K562 (cell line): Measurements from ENCODE around the gene PIK3CG. TPM values are rescaled to one million over a fixed set of nuclear protein-coding genes. Genes with fewer than 3 reads are reported as not detected.

Experiments
- ETV6 ChIP-seq, 3 experiments: fragments of 150-350 bp in 1 of 3; sonication (generic) in 1 of 3; formaldehyde crosslinking in 1 of 3; IDR thresholded peaks; 2 replicates each; pipeline versions ENCODE4 v1.6.1 to v1.8.0; 2014 to 2022; ENCODE audit warnings: borderline replicate concordance in 2 of 3, low read depth in 2 of 3, antibody characterized with exemption in 1 of 3, low read length in 1 of 3, mild to moderate bottlenecking in 1 of 3, missing genetic modification reagents in 1 of 3
- JUN ChIP-seq, 2 experiments: sonication (generic) in 1 of 2; formaldehyde crosslinking in 1 of 2; IDR thresholded peaks; 2 replicates each; pipeline versions ENCODE4 v1.6.1 to v1.8.0; 2012 to 2022; ENCODE audit warnings: borderline replicate concordance in 2 of 2, mild to moderate bottlenecking in 2 of 2, improper control_type of control experiment in 1 of 2, low read depth in 1 of 2, low read length in 1 of 2, missing genetic modification reagents in 1 of 2
- MCM2 ChIP-seq: fragments of 450-650 bp; IDR thresholded peaks from 2 replicates; pipeline ENCODE4 v1.6.1; 2017; ENCODE audit warnings: low read depth, mild to moderate bottlenecking
- NFIC ChIP-seq: fragments of 450-650 bp; IDR thresholded peaks from 2 replicates; pipeline ENCODE4 v1.6.1; 2017; ENCODE audit warnings: mild to moderate bottlenecking, inconsistent platforms
- NFIX ChIP-seq: fragments of 250-450 bp; sonication (Bioruptor Pico); IDR thresholded peaks from 2 replicates; pipeline ENCODE4 v1.4.0; 2020; ENCODE audit warnings: low read depth, mild to moderate bottlenecking, moderate library complexity
- PHF8 ChIP-seq: fragments of 200-600 bp; sonication (generic); IDR thresholded peaks from 2 replicates; pipeline ENCODE4 v1.6.1; 2012; ENCODE audit warnings: mixed run types, mild to moderate bottlenecking, inconsistent platforms, low read length, moderate library complexity, borderline replicate concordance
- SP1 ChIP-seq: sonication (generic); formaldehyde crosslinking; IDR thresholded peaks from 2 replicates; pipeline ENCODE4 v1.8.1; 2022; ENCODE audit warnings: mild to moderate bottlenecking, missing genetic modification reagents
- TBP ChIP-seq: optimal IDR thresholded peaks from 2 replicates; pipeline ENCODE3; 2011; ENCODE audit warnings: low read depth, low read length, improper control_type of control experiment
- ZBTB7A ChIP-seq: IDR thresholded peaks from 2 replicates; pipeline ENCODE4 v1.6.1; 2011; ENCODE audit warnings: low read depth, mild to moderate bottlenecking, low read length, moderate library complexity, borderline replicate concordance; ENCODE audit not compliant: control insufficient read depth
- polyA plus RNA-seq, 8 experiments: library from polyadenylated mRNA; depleted of rRNA in 4 of 8; stranded (reverse) in 5 of 8; unstranded in 3 of 8; fragments of >200 nt; fragmentation: Nextera tagmentation in 2 of 8; fragmentation: Illumina TruSeq in 1 of 8; extraction: Ambion mirVana in 2 of 8; extraction: Trizol in 1 of 8; gene quantifications; 2 replicates each; pipeline versions ENCODE4 v1.2.1 to v1.2.3, GENCODE V29; 2011 to 2014; ENCODE audit warnings: inconsistent platforms in 1 of 8, missing spikeins in 1 of 8
- total RNA-seq, 7 experiments: library from RNA; depleted of rRNA in 6 of 7; stranded (reverse); fragments of >200 nt in 6 of 7; fragmentation: Illumina TruSeq in 2 of 7; extraction: Trizol in 2 of 7; gene quantifications; 2 replicates each; pipeline versions ENCODE4 v1.2.1 to v1.2.3, GENCODE V29; 2011 to 2021; ENCODE audit warnings: low replicate concordance in 1 of 7
- TF ChIP-seq, protein P1 (sequence below): fragments of 150-350 bp; conservative IDR thresholded peaks from 2 replicates; pipeline ENCODE4 v1.6.1; 2014; ENCODE audit warnings: low read length
- TF ChIP-seq, protein P2 (sequence below), 2 experiments: fragments of 450-650 bp; conservative IDR thresholded peaks; 2 replicates each; pipeline ENCODE4 v1.6.1; 2017; ENCODE audit warnings: mild to moderate bottlenecking in 2 of 2, moderate library complexity in 2 of 2
- TF ChIP-seq, protein P3 (sequence below), 2 experiments: IDR thresholded peaks; 2 replicates each; pipeline ENCODE4 v1.6.1; 2012; ENCODE audit warnings: improper control_type of control experiment in 2 of 2, low read depth in 2 of 2, low read length in 2 of 2, borderline replicate concordance in 1 of 2
- TF ChIP-seq, protein P4 (sequence below): sonication (generic); formaldehyde crosslinking; IDR thresholded peaks from 2 replicates; pipeline ENCODE4 v1.8.1; 2023; ENCODE audit warnings: mild to moderate bottlenecking, missing genetic modification reagents
- TF ChIP-seq, protein P5 (sequence below): fragments of 250-450 bp; sonication (Bioruptor Pico); IDR thresholded peaks from 2 replicates; pipeline ENCODE4 v1.5.0; 2020; ENCODE audit warnings: mild to moderate bottlenecking

The PIK3CG gene
- total and polyA plus RNA-seq, 9 of the 15 experiments (the other 6 are each of a cell fraction or from before 2014, with no cell fraction given) = 5.3 to 42.5 (median 29.0) TPM

DNA sequence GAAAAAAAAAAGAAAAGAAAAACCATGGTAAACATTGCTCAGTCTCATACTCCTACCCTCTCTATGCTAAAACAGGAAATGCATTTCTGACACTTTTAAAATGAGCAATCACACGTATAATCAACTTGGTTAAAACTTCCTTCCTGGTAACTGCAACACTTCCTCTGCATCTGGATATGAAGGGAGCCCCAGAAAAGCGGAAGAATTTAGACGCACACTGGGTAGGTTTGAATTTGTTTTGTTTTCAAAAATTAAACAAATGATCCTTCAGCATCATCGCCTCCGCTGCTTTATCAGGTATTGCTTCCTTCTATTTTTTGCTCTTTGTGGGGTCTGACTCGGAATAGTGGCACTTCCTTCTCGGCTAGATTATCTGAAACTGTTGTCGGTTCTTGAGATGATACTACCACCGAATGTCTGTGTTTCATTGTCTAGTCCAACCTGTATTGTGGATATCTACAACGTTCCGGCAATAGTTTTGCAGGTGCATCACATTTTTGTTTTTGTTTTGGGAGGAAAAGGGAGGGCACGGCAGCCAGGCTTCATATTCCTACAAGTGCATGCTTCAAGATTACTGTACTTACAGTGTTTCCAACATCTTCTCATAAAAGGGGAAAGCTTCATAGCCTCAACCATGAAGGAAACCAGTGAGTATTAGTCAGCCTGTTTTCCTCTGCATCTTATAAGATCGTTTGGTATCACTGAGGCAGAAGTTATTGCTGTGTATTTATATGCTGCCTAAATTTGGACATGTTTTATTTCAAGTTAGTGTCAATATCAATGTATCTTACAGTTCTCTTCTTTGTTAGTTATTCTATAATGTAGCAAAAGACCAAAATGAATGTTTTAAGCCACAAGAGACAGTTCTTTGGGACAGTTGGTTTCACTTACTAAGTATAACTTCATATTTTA lies at the start of gene PIK3CG (continued):
- TF ChIP-seq TBP = peak; percentile 48
- TF ChIP-seq, protein P1, sequence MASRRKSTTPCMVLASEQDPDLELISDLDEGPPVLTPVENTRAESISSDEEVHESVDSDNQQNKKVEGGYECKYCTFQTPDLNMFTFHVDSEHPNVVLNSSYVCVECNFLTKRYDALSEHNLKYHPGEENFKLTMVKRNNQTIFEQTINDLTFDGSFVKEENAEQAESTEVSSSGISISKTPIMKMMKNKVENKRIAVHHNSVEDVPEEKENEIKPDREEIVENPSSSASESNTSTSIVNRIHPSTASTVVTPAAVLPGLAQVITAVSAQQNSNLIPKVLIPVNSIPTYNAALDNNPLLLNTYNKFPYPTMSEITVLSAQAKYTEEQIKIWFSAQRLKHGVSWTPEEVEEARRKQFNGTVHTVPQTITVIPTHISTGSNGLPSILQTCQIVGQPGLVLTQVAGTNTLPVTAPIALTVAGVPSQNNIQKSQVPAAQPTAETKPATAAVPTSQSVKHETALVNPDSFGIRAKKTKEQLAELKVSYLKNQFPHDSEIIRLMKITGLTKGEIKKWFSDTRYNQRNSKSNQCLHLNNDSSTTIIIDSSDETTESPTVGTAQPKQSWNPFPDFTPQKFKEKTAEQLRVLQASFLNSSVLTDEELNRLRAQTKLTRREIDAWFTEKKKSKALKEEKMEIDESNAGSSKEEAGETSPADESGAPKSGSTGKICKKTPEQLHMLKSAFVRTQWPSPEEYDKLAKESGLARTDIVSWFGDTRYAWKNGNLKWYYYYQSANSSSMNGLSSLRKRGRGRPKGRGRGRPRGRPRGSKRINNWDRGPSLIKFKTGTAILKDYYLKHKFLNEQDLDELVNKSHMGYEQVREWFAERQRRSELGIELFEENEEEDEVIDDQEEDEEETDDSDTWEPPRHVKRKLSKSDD = no peak
- no peak for TF ChIP-seq NFIC
- 0 out of 2 replicates have a peak, but pooled peaks have one; percentile 11 for TF ChIP-seq JUN (IDR thresholded peaks at IDR 0.05; ENCODE audit: borderline replicate concordance, low read depth, low read length)
- TF ChIP-seq JUN (CRISPR knock-in tag; IDR thresholded peaks at IDR 0.05; ENCODE audit: borderline replicate concordance) = no peak
- TF ChIP-seq MCM2 = no peak
- no peak for TF ChIP-seq ZBTB7A
- TF ChIP-seq PHF8 = peak; percentile 60
- TF ChIP-seq, protein P2, sequence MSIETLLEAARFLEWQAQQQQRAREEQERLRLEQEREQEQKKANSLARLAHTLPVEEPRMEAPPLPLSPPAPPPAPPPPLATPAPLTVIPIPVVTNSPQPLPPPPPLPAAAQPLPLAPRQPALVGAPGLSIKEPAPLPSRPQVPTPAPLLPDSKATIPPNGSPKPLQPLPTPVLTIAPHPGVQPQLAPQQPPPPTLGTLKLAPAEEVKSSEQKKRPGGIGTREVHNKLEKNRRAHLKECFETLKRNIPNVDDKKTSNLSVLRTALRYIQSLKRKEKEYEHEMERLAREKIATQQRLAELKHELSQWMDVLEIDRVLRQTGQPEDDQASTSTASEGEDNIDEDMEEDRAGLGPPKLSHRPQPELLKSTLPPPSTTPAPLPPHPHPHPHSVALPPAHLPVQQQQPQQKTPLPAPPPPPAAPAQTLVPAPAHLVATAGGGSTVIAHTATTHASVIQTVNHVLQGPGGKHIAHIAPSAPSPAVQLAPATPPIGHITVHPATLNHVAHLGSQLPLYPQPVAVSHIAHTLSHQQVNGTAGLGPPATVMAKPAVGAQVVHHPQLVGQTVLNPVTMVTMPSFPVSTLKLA (conservative IDR thresholded peaks at IDR 0.05) = peak; percentile 13 to 30; a peak in 2 of 4 replicates
- 0 out of 2 replicates have a peak, but pooled peaks have one; percentile 45 for TF ChIP-seq SP1 (CRISPR knock-in tag)
- TF ChIP-seq ETV6 (IDR thresholded peaks at IDR 0.05; ENCODE audit: borderline replicate concordance in 1 of 2, low read depth in 2 of 2, low read length in 1 of 2) = peak; percentile 97 to 99
- TF ChIP-seq ETV6 (CRISPR knock-in tag; IDR thresholded peaks at IDR 0.05; ENCODE audit: borderline replicate concordance) = no peak
- TF ChIP-seq, protein P3, sequence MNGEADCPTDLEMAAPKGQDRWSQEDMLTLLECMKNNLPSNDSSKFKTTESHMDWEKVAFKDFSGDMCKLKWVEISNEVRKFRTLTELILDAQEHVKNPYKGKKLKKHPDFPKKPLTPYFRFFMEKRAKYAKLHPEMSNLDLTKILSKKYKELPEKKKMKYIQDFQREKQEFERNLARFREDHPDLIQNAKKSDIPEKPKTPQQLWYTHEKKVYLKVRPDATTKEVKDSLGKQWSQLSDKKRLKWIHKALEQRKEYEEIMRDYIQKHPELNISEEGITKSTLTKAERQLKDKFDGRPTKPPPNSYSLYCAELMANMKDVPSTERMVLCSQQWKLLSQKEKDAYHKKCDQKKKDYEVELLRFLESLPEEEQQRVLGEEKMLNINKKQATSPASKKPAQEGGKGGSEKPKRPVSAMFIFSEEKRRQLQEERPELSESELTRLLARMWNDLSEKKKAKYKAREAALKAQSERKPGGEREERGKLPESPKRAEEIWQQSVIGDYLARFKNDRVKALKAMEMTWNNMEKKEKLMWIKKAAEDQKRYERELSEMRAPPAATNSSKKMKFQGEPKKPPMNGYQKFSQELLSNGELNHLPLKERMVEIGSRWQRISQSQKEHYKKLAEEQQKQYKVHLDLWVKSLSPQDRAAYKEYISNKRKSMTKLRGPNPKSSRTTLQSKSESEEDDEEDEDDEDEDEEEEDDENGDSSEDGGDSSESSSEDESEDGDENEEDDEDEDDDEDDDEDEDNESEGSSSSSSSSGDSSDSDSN (IDR thresholded peaks at IDR 0.05; ENCODE audit: borderline replicate concordance in 1 of 2, low read depth in 2 of 2, low read length in 2 of 2) = peak in 1 of 2 experiments; percentile 18; a peak in 1 of 4 replicates
- TF ChIP-seq, protein P4, sequence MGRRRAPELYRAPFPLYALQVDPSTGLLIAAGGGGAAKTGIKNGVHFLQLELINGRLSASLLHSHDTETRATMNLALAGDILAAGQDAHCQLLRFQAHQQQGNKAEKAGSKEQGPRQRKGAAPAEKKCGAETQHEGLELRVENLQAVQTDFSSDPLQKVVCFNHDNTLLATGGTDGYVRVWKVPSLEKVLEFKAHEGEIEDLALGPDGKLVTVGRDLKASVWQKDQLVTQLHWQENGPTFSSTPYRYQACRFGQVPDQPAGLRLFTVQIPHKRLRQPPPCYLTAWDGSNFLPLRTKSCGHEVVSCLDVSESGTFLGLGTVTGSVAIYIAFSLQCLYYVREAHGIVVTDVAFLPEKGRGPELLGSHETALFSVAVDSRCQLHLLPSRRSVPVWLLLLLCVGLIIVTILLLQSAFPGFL (CRISPR knock-in tag) = 0 out of 2 replicates have a peak, but pooled peaks have one; percentile 55
- TF ChIP-seq, protein P5, sequence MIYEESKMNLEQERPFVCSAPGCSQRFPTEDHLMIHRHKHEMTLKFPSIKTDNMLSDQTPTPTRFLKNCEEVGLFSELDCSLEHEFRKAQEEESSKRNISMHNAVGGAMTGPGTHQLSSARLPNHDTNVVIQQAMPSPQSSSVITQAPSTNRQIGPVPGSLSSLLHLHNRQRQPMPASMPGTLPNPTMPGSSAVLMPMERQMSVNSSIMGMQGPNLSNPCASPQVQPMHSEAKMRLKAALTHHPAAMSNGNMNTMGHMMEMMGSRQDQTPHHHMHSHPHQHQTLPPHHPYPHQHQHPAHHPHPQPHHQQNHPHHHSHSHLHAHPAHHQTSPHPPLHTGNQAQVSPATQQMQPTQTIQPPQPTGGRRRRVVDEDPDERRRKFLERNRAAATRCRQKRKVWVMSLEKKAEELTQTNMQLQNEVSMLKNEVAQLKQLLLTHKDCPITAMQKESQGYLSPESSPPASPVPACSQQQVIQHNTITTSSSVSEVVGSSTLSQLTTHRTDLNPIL (CRISPR knock-in tag) = no peak
- TF ChIP-seq NFIX (CRISPR knock-in tag) = no peak
